Transverse colon (tissue), 4 donors: ENCODE results near the gene DGKD.

Experiments
- EP300 ChIP-seq: sonication (generic); formaldehyde crosslinking; IDR thresholded peaks from one replicate; pipeline ENCODE4 v1.6.1; 2017; ENCODE audit warnings: antibody characterized with exemption, low read depth
- POLR2A ChIP-seq: fragments of 450-650 bp; IDR thresholded peaks from one replicate; pipeline ENCODE4 v1.6.1; 2016; ENCODE audit warnings: antibody characterized with exemption, mild to moderate bottlenecking, moderate library complexity
- POLR2AphosphoS5 ChIP-seq, 3 donors: sonication (generic); formaldehyde crosslinking; IDR thresholded peaks; one replicate each; pipeline ENCODE4 v1.6.1; 2016; ENCODE audit warnings: antibody characterized with exemption in 3 of 3
- TF ChIP-seq, protein P1 (sequence below), 5 experiments: fragments of 200-600 bp in 3 of 5; fragments of 450-650 bp in 2 of 5; sonication (generic) in 3 of 5; IDR thresholded peaks; 1 replicate in 2 of 5; 2 replicates in 3 of 5; pipeline ENCODE4 v1.5.1; 2016 to 2017; ENCODE audit warnings: antibody characterized with exemption in 5 of 5, inconsistent platforms in 3 of 5, mild to moderate bottlenecking in 2 of 5, moderate library complexity in 1 of 5

DNA sequence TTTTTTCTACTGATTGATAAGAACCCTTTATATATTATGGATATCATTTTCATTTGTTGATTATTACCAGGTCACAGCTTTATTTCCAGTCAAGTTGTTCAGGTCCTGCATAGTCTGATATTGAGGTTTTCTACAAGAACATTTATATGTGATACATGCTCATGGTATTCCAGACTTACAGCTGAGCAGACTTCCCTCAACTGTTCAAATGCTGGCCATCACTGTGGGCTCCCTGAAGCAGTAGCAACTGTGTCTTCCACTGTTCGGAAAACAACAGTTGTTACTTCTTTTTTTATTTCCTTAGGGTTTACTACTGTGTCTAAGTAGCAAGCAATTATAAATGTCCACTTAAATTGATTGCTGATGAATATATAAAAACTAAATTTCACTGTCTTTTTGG is 79.5 kb downstream of the DGKD start:
- TF ChIP-seq, protein P1, sequence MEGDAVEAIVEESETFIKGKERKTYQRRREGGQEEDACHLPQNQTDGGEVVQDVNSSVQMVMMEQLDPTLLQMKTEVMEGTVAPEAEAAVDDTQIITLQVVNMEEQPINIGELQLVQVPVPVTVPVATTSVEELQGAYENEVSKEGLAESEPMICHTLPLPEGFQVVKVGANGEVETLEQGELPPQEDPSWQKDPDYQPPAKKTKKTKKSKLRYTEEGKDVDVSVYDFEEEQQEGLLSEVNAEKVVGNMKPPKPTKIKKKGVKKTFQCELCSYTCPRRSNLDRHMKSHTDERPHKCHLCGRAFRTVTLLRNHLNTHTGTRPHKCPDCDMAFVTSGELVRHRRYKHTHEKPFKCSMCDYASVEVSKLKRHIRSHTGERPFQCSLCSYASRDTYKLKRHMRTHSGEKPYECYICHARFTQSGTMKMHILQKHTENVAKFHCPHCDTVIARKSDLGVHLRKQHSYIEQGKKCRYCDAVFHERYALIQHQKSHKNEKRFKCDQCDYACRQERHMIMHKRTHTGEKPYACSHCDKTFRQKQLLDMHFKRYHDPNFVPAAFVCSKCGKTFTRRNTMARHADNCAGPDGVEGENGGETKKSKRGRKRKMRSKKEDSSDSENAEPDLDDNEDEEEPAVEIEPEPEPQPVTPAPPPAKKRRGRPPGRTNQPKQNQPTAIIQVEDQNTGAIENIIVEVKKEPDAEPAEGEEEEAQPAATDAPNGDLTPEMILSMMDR (IDR thresholded peaks at IDR 0.05), result no peak
- TF ChIP-seq POLR2A (no peak), POLR2AphosphoS5 (IDR thresholded peaks at IDR 0.05) (no peak), EP300 (no peak)
